Liver (tissue), 9 donors: ENCODE results near the gene PDILT. TPM values are rescaled to one million over a fixed set of nuclear protein-coding genes. Genes with fewer than 3 reads are reported as not detected.
"Not testable (repeated sequence)": the region's sequence is repeated elsewhere in the genome, so short reads cannot be mapped to it uniquely, and the experiment has no call there.

ENCODE experiments used
- DNase-seq: peaks from one replicate; pipeline ENCODE4 v3.0.0-alpha.2; 2017; ENCODE audit warnings: low spot score
- H3K27ac ChIP-seq, 2 donors: one replicate each; pipeline ENCODE4 v1.7.0; 2013; ENCODE audit warnings: inconsistent platforms in 2 of 2, low read length in 2 of 2, control low read depth in 1 of 2, low read depth in 1 of 2, mild to moderate bottlenecking in 1 of 2
- H3K27me3 ChIP-seq, 4 donors: one replicate each; pipeline versions ENCODE4 v1.6.1 to v1.7.0; 2013; ENCODE audit warnings: low read length in 3 of 4, inconsistent platforms in 1 of 4, mild to moderate bottlenecking in 1 of 4, moderate library complexity in 1 of 4; ENCODE audit not compliant: control insufficient read depth in 4 of 4, insufficient read depth in 4 of 4
- H3K36me3 ChIP-seq, 4 donors: one replicate each; pipeline versions ENCODE4 v1.6.1 to v1.7.0; 2013; ENCODE audit warnings: low read length in 3 of 4, mild to moderate bottlenecking in 3 of 4, low read depth in 1 of 4, moderate library complexity in 1 of 4; ENCODE audit not compliant: control insufficient read depth in 4 of 4, insufficient read depth in 3 of 4
- H3K4me1 ChIP-seq, 4 donors: one replicate each; pipeline versions ENCODE4 v1.6.1 to v1.7.0; 2013; ENCODE audit warnings: low read length in 3 of 4, mild to moderate bottlenecking in 3 of 4, moderate library complexity in 1 of 4; ENCODE audit not compliant: control insufficient read depth in 4 of 4, insufficient read depth in 4 of 4
- H3K4me3 ChIP-seq, 3 donors: one replicate each; pipeline versions ENCODE4 v1.6.1 to v1.7.0; 2013; ENCODE audit warnings: low read length in 3 of 3, control low read depth in 1 of 3, low read depth in 1 of 3, mild to moderate bottlenecking in 1 of 3
- H3K9ac ChIP-seq, 2 donors: one replicate each; pipeline ENCODE4 v1.7.0; 2013; ENCODE audit warnings: low read length in 2 of 2, mild to moderate bottlenecking in 2 of 2, moderate library complexity in 2 of 2, control low read depth in 1 of 2, low read depth in 1 of 2
- H3K9me3 ChIP-seq, 4 donors: one replicate each; pipeline versions ENCODE4 v1.6.1 to v1.7.0; 2013; ENCODE audit warnings: low read length in 3 of 4; ENCODE audit not compliant: control insufficient read depth in 4 of 4
- ATF3 ChIP-seq: IDR thresholded peaks from 2 replicates; pipeline ENCODE4 v1.6.1; 2016; ENCODE audit warnings: antibody characterized with exemption
- CTCF ChIP-seq: fragments of 150-350 bp; IDR thresholded peaks from 2 replicates; pipeline ENCODE4 v1.5.1; 2017; ENCODE audit warnings: improper control_type of control experiment, low read depth, low read length; ENCODE audit not compliant: missing input control
- EGR1 ChIP-seq, 2 donors: IDR thresholded peaks; 2 replicates each; pipeline ENCODE4 v1.6.1; 2016 to 2018; ENCODE audit warnings: antibody characterized with exemption in 2 of 2, low read depth in 2 of 2
- FOXA1 ChIP-seq: IDR thresholded peaks from 2 replicates; pipeline ENCODE4 v1.6.1; 2016; ENCODE audit warnings: antibody characterized with exemption
- FOXA2 ChIP-seq: IDR thresholded peaks from 2 replicates; pipeline ENCODE4 v1.6.1; 2016; ENCODE audit warnings: antibody characterized with exemption
- GABPA ChIP-seq, 2 donors: IDR thresholded peaks in 1 of 2; conservative IDR thresholded peaks in 1 of 2; 2 replicates each; pipeline ENCODE4 v1.6.1; 2016; ENCODE audit warnings: antibody characterized with exemption in 2 of 2, mild to moderate bottlenecking in 1 of 2, moderate library complexity in 1 of 2
- HNF4A ChIP-seq, 2 donors: conservative IDR thresholded peaks; 2 replicates each; pipeline ENCODE4 v1.6.1; 2016; ENCODE audit warnings: antibody characterized with exemption in 2 of 2, mild to moderate bottlenecking in 2 of 2
- HNF4G ChIP-seq: IDR thresholded peaks from 2 replicates; pipeline ENCODE4 v1.6.1; 2016; ENCODE audit warnings: antibody characterized with exemption
- JUND ChIP-seq, 2 donors: IDR thresholded peaks; 2 replicates each; pipeline ENCODE4 v1.6.1; 2016; ENCODE audit warnings: antibody characterized with exemption in 2 of 2
- YY1 ChIP-seq: IDR thresholded peaks from 2 replicates; pipeline ENCODE4 v1.6.1; 2016; ENCODE audit warnings: antibody characterized with exemption, mild to moderate bottlenecking
- WGBS: extraction: QIAGEN DNeasy Blood & Tissue Kit; methylation state at CpG from one replicate; pipeline ENCODE4 v1.1.7; 2013; 5-methylcytosine and 5-hydroxymethylcytosine counted together
- polyA plus RNA-seq, 2 donors: library from polyadenylated mRNA; stranded (reverse) in 1 of 2; unstranded in 1 of 2; fragments of 200-250 nt in 1 of 2; fragments of >200 nt in 1 of 2; fragmentation: Nextera tagmentation in 1 of 2; extraction: Ambion mirVana in 1 of 2; gene quantifications; one replicate each; pipeline versions ENCODE4 v1.2.1 to v1.2.3, GENCODE V29; 2013 to 2015
- total RNA-seq, 2 donors: library from RNA; depleted of rRNA; stranded (reverse); fragments of >200 nt; gene quantifications; one replicate each; pipeline ENCODE4 v1.2.3, GENCODE V29; 2014
- TF ChIP-seq, protein P1 (sequence below): IDR thresholded peaks from 2 replicates; pipeline ENCODE4 v1.6.1; 2016; ENCODE audit warnings: antibody characterized with exemption
- donor health status: healthy.
- donor health status: healthy.
- donor health status: healthy.
- donor health status: healthy.
- donor health status: healthy.

Gene PDILT
- total and polyA plus RNA-seq, 4 donors = not detected

DNA sequence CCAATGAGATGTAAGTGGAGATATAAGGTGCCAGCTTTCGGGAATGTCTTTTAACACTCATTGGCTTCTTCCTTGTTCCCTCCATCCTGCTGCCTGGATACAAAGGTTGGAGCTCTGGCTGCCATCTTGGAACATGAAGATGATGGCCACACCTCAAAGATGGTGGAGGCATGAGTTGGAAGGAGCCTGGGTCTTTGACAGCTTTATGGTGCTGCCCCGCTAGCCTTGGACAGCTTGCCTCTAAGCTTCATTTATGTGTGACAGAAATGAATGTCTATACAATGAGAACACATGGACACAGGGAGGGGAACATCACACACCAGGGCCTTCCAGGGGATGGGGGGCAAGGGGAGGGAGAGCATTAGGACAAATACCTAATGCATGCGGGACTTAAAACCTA lies 90.8 kb downstream of the PDILT start:
- H3K4me3 ChIP-seq = no peak overlapping the region
- H3K27ac ChIP-seq = no peak overlapping the region
- no peaks in the 10 kb centered on the region for H3K9me3 ChIP-seq
- H3K27me3 ChIP-seq = no peaks in the 10 kb centered on the region
- no peaks in the 10 kb centered on the region for H3K4me1 ChIP-seq
- DNase-seq = no peak
- no peak overlapping the region for H3K9ac ChIP-seq
- no peak for TF ChIP-seq CTCF
- TF ChIP-seq HNF4A (conservative IDR thresholded peaks at IDR 0.05) = no peak
- TF ChIP-seq EGR1 (IDR thresholded peaks at IDR 0.05; ENCODE audit: low read depth in 2 of 2) = no peak
- H3K36me3 ChIP-seq = no peaks in the 10 kb centered on the region
- 93% methylated on average over 3 of the region's 3 CpGs for WGBS

DNA sequence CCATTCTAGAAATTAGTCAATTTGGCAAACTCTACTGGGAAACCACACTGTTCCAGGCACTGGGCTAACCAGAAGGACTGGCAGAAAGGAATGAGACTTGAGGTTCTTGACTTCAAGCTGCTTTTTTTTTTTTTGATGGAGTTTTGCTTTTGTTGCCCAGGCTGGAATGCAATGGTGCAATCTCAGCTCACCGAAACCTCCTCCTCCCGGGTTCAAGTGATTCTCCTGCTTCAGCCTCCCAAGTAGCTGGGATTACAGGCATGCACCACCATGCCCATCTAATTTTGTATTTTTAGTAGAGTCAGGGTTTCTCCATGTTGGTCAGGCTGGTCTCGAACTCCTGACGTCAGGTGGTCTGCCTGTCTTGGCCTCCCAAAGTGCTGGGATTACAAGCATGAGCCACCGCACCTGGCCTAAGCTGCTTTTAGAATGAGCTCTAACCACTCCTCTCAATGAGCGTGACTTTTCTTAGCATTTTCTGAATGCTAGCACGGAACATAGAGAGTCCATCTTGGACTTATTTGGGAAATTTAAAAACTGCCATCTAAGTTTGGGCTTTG lies 91.9 kb downstream of the PDILT start:
- 90% methylated on average over 7 of the region's 7 CpGs for WGBS

GRCh38 chr16:20311548-20311947 lies 93.0 kb downstream of the PDILT start:
- 59% methylated on average over 2 of the region's 2 CpGs for WGBS
- no peaks in the 10 kb centered on the region for H3K27me3 ChIP-seq
- H3K27ac ChIP-seq = no peak overlapping the region
- H3K9ac ChIP-seq = no peak overlapping the region
- no peaks in the 10 kb centered on the region for H3K4me1 ChIP-seq
- H3K9me3 ChIP-seq = no peaks in the 10 kb centered on the region
- no peaks in the 10 kb centered on the region for H3K36me3 ChIP-seq
- no peak overlapping the region for H3K4me3 ChIP-seq
- TF ChIP-seq FOXA1 (no peak), FOXA2 (no peak), YY1 (no peak), JUND (IDR thresholded peaks at IDR 0.05) (no peak), GABPA (IDR thresholded peaks at IDR 0.05 in 1 of 2, conservative IDR thresholded peaks at IDR 0.05 in 1 of 2) (no peak), ATF3 (no peak), CTCF (no peak), HNF4A (conservative IDR thresholded peaks at IDR 0.05) (no peak), EGR1 (IDR thresholded peaks at IDR 0.05; ENCODE audit: low read depth in 2 of 2) (no peak), HNF4G (no peak)
- TF ChIP-seq, protein P1, sequence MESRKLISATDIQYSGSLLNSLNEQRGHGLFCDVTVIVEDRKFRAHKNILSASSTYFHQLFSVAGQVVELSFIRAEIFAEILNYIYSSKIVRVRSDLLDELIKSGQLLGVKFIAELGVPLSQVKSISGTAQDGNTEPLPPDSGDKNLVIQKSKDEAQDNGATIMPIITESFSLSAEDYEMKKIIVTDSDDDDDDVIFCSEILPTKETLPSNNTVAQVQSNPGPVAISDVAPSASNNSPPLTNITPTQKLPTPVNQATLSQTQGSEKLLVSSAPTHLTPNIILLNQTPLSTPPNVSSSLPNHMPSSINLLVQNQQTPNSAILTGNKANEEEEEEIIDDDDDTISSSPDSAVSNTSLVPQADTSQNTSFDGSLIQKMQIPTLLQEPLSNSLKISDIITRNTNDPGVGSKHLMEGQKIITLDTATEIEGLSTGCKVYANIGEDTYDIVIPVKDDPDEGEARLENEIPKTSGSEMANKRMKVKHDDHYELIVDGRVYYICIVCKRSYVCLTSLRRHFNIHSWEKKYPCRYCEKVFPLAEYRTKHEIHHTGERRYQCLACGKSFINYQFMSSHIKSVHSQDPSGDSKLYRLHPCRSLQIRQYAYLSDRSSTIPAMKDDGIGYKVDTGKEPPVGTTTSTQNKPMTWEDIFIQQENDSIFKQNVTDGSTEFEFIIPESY = no peak
- DNase-seq = no peak

More for the DNA sequence above, 91.9 kb downstream of the PDILT start:
- H3K9ac ChIP-seq, DNase-seq, H3K27me3 ChIP-seq, H3K4me1 ChIP-seq, H3K4me3 ChIP-seq, H3K27ac ChIP-seq, H3K36me3 ChIP-seq, H3K9me3 ChIP-seq: not testable (repeated sequence)
